OCI-LY3 (cell line): ENCODE data around the gene ANO8.

ENCODE experiments used
- H2AFZ ChIP-seq: fragments of 200-600, 300-600 bp; shearing (Covaris generic); 2 replicates; pipeline ENCODE4 v1.6.0; 2014; ENCODE audit warnings: antibody characterized with exemption, low read depth, low read length
- H3K27ac ChIP-seq: fragments of 200-600, 300-600 bp; sonication (generic); 2 replicates; pipeline ENCODE4 v1.5.1; 2014; ENCODE audit warnings: mild to moderate bottlenecking, low read length, moderate library complexity, mixed read lengths
- H3K27me3 ChIP-seq: fragments of 200-600, 300-600 bp; sonication (generic); 2 replicates; pipeline ENCODE4 v1.6.1; 2014; ENCODE audit warnings: low read depth, low read length, mixed read lengths
- H3K36me3 ChIP-seq: fragments of 200-600, 300-600 bp; sonication (generic); replicated peaks from 2 replicates; pipeline ENCODE3; 2014; ENCODE audit warnings: low read depth, low read length, mixed read lengths
- H3K4me1 ChIP-seq: fragments of 300-600, 200-600 bp; sonication (generic); 2 replicates; pipeline ENCODE4 v1.6.1; 2014; ENCODE audit warnings: low read length, mixed read lengths
- H3K4me2 ChIP-seq: fragments of 200-600, 300-600 bp; sonication (generic); 2 replicates; pipeline ENCODE4 v1.6.1; 2014; ENCODE audit warnings: low read length, mixed read lengths
- H3K4me3 ChIP-seq: fragments of 300-600, 200-600 bp; sonication (generic); 2 replicates; pipeline ENCODE4 v1.5.1; 2014; ENCODE audit warnings: antibody characterized with exemption, mild to moderate bottlenecking, low read length, moderate library complexity
- H3K79me2 ChIP-seq: fragments of 300-600, 200-600 bp; shearing (Covaris generic); 2 replicates; pipeline ENCODE4 v1.6.1; 2014; ENCODE audit warnings: mild to moderate bottlenecking, low read length, mixed read lengths
- H3K9ac ChIP-seq: fragments of 300-600, 200-600 bp; shearing (Covaris generic); 2 replicates; pipeline ENCODE4 v1.6.0; 2014; ENCODE audit warnings: mild to moderate bottlenecking, low read length, moderate library complexity
- H3K9me3 ChIP-seq: fragments of 200-600, 300-600 bp; shearing (Covaris generic); 2 replicates; pipeline ENCODE4 v1.6.1; 2014; ENCODE audit warnings: low read length, mixed read lengths; ENCODE audit not compliant: insufficient read depth
- H4K20me1 ChIP-seq: fragments of 200-600, 300-600 bp; sonication (generic); 2 replicates; pipeline ENCODE4 v1.6.1; 2016; ENCODE audit warnings: low read length, mixed read lengths; ENCODE audit not compliant: insufficient read depth
- CTCF ChIP-seq: fragments of 200-600, 300-600 bp; sonication (generic); IDR thresholded peaks from 2 replicates; pipeline ENCODE4 v1.5.1; 2014; ENCODE audit warnings: antibody characterized with exemption, low read length, low read depth
- EZH2phosphoT487 ChIP-seq: fragments of 200-600 bp; shearing (Covaris generic); IDR thresholded peaks from 2 replicates; pipeline ENCODE4 v1.6.1; 2018; ENCODE audit warnings: antibody characterized with exemption, mixed run types, low read depth

ANO8 gene

GRCh38 chr19:17347877-17348276 lies 13.2 kb upstream of the ANO8 start:
- no peaks in the 10 kb centered on the region for H3K9me3 ChIP-seq
- no peak for TF ChIP-seq EZH2phosphoT487
- no peak for TF ChIP-seq CTCF
- H2AFZ ChIP-seq: no peak overlapping the region
- H3K4me3 ChIP-seq: no peak overlapping the region
- peaks cover 13% of the 10 kb centered on the region for H3K4me1 ChIP-seq
- no peaks in the 10 kb centered on the region for H4K20me1 ChIP-seq
- H3K9ac ChIP-seq: no peak overlapping the region
- H3K36me3 ChIP-seq: peaks cover 2% of the 10 kb centered on the region
- H3K79me2 ChIP-seq: no peaks in the 10 kb centered on the region
- peaks cover 8% of the 10 kb centered on the region; the same call in 1 of the 2 replicates for H3K27me3 ChIP-seq
- no peak overlapping the region for H3K4me2 ChIP-seq
- no peak overlapping the region for H3K27ac ChIP-seq

- Histone ChIP-seq H3K4me1 (peaks cover 13% of the 10 kb centered on the region), H3K9ac (no peak overlapping the region), H3K27ac (no peak overlapping the region), H3K9me3 (no peaks in the 10 kb centered on the region), H3K4me3 (no peak overlapping the region), H3K4me2 (peak overlapping the region; percentile 74; the same call in 1 of the 2 replicates), H2AFZ (no peak overlapping the region), H3K79me2 (no peaks in the 10 kb centered on the region), H4K20me1 (no peaks in the 10 kb centered on the region), H3K36me3 (peaks cover 4% of the 10 kb centered on the region), H3K27me3 (peaks cover 8% of the 10 kb centered on the region; the same call in 1 of the 2 replicates)
- TF ChIP-seq EZH2phosphoT487: no peak
- no peak for TF ChIP-seq CTCF
Measured at GRCh38 chr19:17347361-17347760, 12.7 kb upstream of the ANO8 start.

GRCh38 chr19:17346109-17346671 lies 11.5 kb upstream of the ANO8 start:
- Histone ChIP-seq H3K36me3 (peaks cover 10% of the 10 kb centered on the region), H2AFZ (peak overlapping the region; percentile 87; the same call in 1 of the 2 replicates), H3K9ac (peak overlapping the region; percentile 60), H3K4me2 (peak overlapping the region; percentile 74), H3K27me3 (peaks cover 8% of the 10 kb centered on the region; the same call in 1 of the 2 replicates), H3K79me2 (no peaks in the 10 kb centered on the region), H4K20me1 (no peaks in the 10 kb centered on the region), H3K27ac (no peak overlapping the region), H3K9me3 (no peaks in the 10 kb centered on the region), H3K4me1 (peaks cover 13% of the 10 kb centered on the region), H3K4me3 (peak overlapping the region; percentile 70)
- TF ChIP-seq CTCF: peak; percentile 92
- no peak for TF ChIP-seq EZH2phosphoT487

GRCh38 chr19:17341845-17342244 lies 7.2 kb upstream of the ANO8 start:
- no peak overlapping the region for H3K4me3 ChIP-seq
- TF ChIP-seq CTCF: no peak
- no peak for TF ChIP-seq EZH2phosphoT487
- no peak overlapping the region for H2AFZ ChIP-seq
- H3K36me3 ChIP-seq: peaks cover 20% of the 10 kb centered on the region
- H3K9ac ChIP-seq: no peak overlapping the region
- no peaks in the 10 kb centered on the region for H3K9me3 ChIP-seq
- peaks cover 12% of the 10 kb centered on the region for H3K79me2 ChIP-seq
- no peaks in the 10 kb centered on the region for H3K27me3 ChIP-seq
- H3K27ac ChIP-seq: no peak overlapping the region
- no peak overlapping the region for H3K4me2 ChIP-seq
- H3K4me1 ChIP-seq: peaks cover 13% of the 10 kb centered on the region
- no peaks in the 10 kb centered on the region for H4K20me1 ChIP-seq
